BE2C (cell line): Measurements from ENCODE around the gene COL1A1.

Experiments
- DNase-seq: peaks from one replicate; pipeline ENCODE4 v3.0.0-alpha.2; 2020
- H3K27me3 ChIP-seq: fragments of 250-450 bp; sonication (Bioruptor Pico); 2 replicates; pipeline ENCODE4 v1.5.1; 2020; ENCODE audit warnings: mild to moderate bottlenecking
- H3K36me3 ChIP-seq: fragments of 250-450 bp; sonication (Bioruptor Pico); 2 replicates; pipeline ENCODE4 v1.5.1; 2020; ENCODE audit warnings: mild to moderate bottlenecking
- H3K4me1 ChIP-seq: fragments of 250-450 bp; sonication (Bioruptor Pico); 2 replicates; pipeline ENCODE4 v1.5.1; 2020
- H3K4me3 ChIP-seq: 2 replicates; pipeline ENCODE4 v1.5.1; 2011; ENCODE audit warnings: low read depth, low read length
- H3K9me3 ChIP-seq: fragments of 250-450 bp; sonication (Bioruptor Pico); 2 replicates; pipeline ENCODE4 v1.5.1; 2020
- CTCF ChIP-seq: IDR thresholded peaks from 2 replicates; pipeline ENCODE4 v1.5.1; 2012; ENCODE audit warnings: mild to moderate bottlenecking, low read depth, low read length

Gene COL1A1

GRCh38 chr17:50186661-50187393, 14.6 kb downstream of the COL1A1 start:
- TF ChIP-seq CTCF: no peak
- H3K4me3 ChIP-seq: no peak overlapping the region
- H3K9me3 ChIP-seq: no peaks in the 10 kb centered on the region
- H3K27me3 ChIP-seq: no peaks in the 10 kb centered on the region
- no peaks in the 10 kb centered on the region for H3K4me1 ChIP-seq
- no peaks in the 10 kb centered on the region for H3K36me3 ChIP-seq
- DNase-seq: no peak

GRCh38 chr17:50185631-50186471, 15.6 kb downstream of the COL1A1 start:
- Histone ChIP-seq H3K27me3 (no peaks in the 10 kb centered on the region), H3K4me1 (no peaks in the 10 kb centered on the region), H3K9me3 (no peaks in the 10 kb centered on the region), H3K36me3 (no peaks in the 10 kb centered on the region), H3K4me3 (no peak overlapping the region)
- TF ChIP-seq CTCF: no peak
- DNase-seq: no peak

GRCh38 chr17:50184611-50185398, 16.6 kb downstream of the COL1A1 start:
- no peak for TF ChIP-seq CTCF
- no peak for DNase-seq
- Histone ChIP-seq H3K4me3 (no peak overlapping the region), H3K36me3 (no peaks in the 10 kb centered on the region), H3K27me3 (no peaks in the 10 kb centered on the region), H3K4me1 (no peaks in the 10 kb centered on the region), H3K9me3 (no peaks in the 10 kb centered on the region)

GRCh38 chr17:50184064-50184463, 17.4 kb downstream of the COL1A1 start:
- Histone ChIP-seq H3K4me1 (no peaks in the 10 kb centered on the region), H3K4me3 (no peak overlapping the region), H3K36me3 (no peaks in the 10 kb centered on the region), H3K27me3 (no peaks in the 10 kb centered on the region), H3K9me3 (no peaks in the 10 kb centered on the region)
- DNase-seq: no peak
- 0 out of 2 replicates have a peak, but pooled peaks have one; percentile 14 for TF ChIP-seq CTCF

- no peaks in the 10 kb centered on the region for H3K4me1 ChIP-seq
- H3K27me3 ChIP-seq: no peaks in the 10 kb centered on the region
- no peak for DNase-seq
- no peak for TF ChIP-seq CTCF
- no peaks in the 10 kb centered on the region for H3K9me3 ChIP-seq
- no peak overlapping the region for H3K4me3 ChIP-seq
- H3K36me3 ChIP-seq: no peaks in the 10 kb centered on the region
Measured at GRCh38 chr17:50183421-50183994, 17.9 kb downstream of the COL1A1 start.
